Measurements from ENCODE around the gene DPP6.

Gene DPP6

GRCh38 chr7:154874409-154875113 lies 822.4 kb downstream of the DPP6 start:
- no peak for DNase-seq (ENCODE audit: low spot score)
- in situ Hi-C loops (cut with MboI; ENCODE audit: low pct_unique_long_range_greater_than_20kb, low sequenced_read_pairs, unreplicated experiment) = no loop called here
- TF ChIP-seq CTCF (IDR thresholded peaks at IDR 0.05; ENCODE audit: extremely low read depth, insufficient read depth, missing control alignments) = no peak

- no peak for DNase-seq (ENCODE audit: low spot score)
- no peak for TF ChIP-seq CTCF (IDR thresholded peaks at IDR 0.05; ENCODE audit: extremely low read depth, insufficient read depth, missing control alignments)
- in situ Hi-C loops (cut with MboI; ENCODE audit: low pct_unique_long_range_greater_than_20kb, low sequenced_read_pairs, unreplicated experiment) = no loop called here
Observed at GRCh38 chr7:154875297-154875696, 823.1 kb downstream of the DPP6 start.

GRCh38 chr7:154876516-154876915 lies 824.3 kb downstream of the DPP6 start:
- no peak for DNase-seq (ENCODE audit: low spot score)
- TF ChIP-seq CTCF (IDR thresholded peaks at IDR 0.05; ENCODE audit: extremely low read depth, insufficient read depth, missing control alignments) = no peak
- in situ Hi-C loops (cut with MboI; ENCODE audit: low pct_unique_long_range_greater_than_20kb, low sequenced_read_pairs, unreplicated experiment) = no loop called here

- no peak for TF ChIP-seq CTCF (IDR thresholded peaks at IDR 0.05; ENCODE audit: extremely low read depth, insufficient read depth, missing control alignments)
- in situ Hi-C loops (cut with MboI; ENCODE audit: low pct_unique_long_range_greater_than_20kb, low sequenced_read_pairs, unreplicated experiment) = no loop called here
- DNase-seq (ENCODE audit: low spot score) = no peak
Observed at GRCh38 chr7:154877031-154877430, 824.8 kb downstream of the DPP6 start.

GRCh38 chr7:154879629-154880028 lies 827.4 kb downstream of the DPP6 start:
- DNase-seq (ENCODE audit: low spot score) = no peak
- in situ Hi-C loops (cut with MboI; ENCODE audit: low pct_unique_long_range_greater_than_20kb, low sequenced_read_pairs, unreplicated experiment) = no loop called here
- no peak for TF ChIP-seq CTCF (IDR thresholded peaks at IDR 0.05; ENCODE audit: extremely low read depth, insufficient read depth, missing control alignments)

GRCh38 chr7:154880513-154880912 lies 828.3 kb downstream of the DPP6 start:
- TF ChIP-seq CTCF (IDR thresholded peaks at IDR 0.05; ENCODE audit: extremely low read depth, insufficient read depth, missing control alignments) = no peak
- DNase-seq (ENCODE audit: low spot score) = no peak

More at GRCh38 chr7:154880513-154880912, 828.3 kb downstream of the DPP6 start:
- in situ Hi-C loops (cut with MboI; ENCODE audit: low pct_unique_long_range_greater_than_20kb, low sequenced_read_pairs, unreplicated experiment) = no loop called here

All from GM13977 (cell line).